ENCODE measurements around the gene PIAS4.

PIAS4 gene

GRCh38 chr19:4055209-4055552, 47.6 kb downstream of the PIAS4 start:
- no peak overlapping the region for H3K4me3 Mint-ChIP-seq
- H3K36me3 Mint-ChIP-seq, result peaks cover 45 to 54% of the 10 kb centered on the region in 2 donors
- ATAC-seq (replicated peaks) (no peak), DNase-seq (no peak)
- no peak overlapping the region for H3K27ac Mint-ChIP-seq
- peaks cover 0 to 7% of the 10 kb centered on the region in 2 donors for H3K9me3 Mint-ChIP-seq
- no peaks in the 10 kb centered on the region for H3K27me3 Mint-ChIP-seq
- H3K4me1 Mint-ChIP-seq, result peaks cover 25 to 57% of the 10 kb centered on the region in 2 donors

DNA sequence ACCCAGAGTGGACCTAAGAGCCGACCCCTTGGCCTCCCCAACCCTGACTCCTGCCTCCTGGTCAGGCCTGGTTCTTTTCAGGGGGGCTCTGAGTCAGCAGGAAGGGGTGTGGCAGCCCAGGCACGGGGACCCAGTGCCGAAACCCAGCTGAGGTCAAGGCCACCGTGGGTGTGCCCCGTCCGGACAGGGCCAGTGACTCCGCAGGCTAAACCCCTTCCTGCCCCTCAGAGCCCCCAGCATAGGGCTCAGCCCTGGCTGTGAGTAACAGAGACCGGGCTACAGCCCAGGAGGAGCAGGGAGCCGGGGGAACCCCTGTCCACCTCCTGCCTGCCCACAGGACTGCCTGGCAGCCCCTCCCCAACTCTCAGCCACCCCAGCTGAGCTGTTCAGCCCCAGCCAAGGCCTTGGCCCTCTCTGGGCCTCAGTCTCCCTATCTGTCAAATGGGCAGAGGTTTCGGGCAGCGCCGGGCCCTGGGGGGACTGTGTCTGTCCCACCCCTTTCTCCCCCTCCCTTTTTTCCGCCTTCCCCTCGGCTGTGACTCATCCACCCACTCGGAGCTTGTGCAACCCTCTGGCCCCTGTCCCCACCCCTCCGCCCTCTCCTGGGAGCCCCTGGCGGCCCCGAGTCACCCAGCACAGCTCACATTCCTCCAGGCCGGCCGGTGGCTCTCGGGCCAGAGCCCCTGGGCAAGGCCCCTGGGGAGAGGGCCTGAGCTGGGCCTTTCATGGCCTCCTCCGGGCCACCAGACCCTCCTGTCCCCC, 50.6 kb downstream of the PIAS4 start:
- Mint-ChIP-seq H3K4me3 (no peak overlapping the region), H3K27ac (peak overlapping the region; percentile 85), H3K27me3 (no peaks in the 10 kb centered on the region), H3K36me3 (peaks cover 27 to 34% of the 10 kb centered on the region in 2 donors), H3K4me1 (peaks cover 18 to 56% of the 10 kb centered on the region in 2 donors), H3K9me3 (peaks cover 0 to 5% of the 10 kb centered on the region in 2 donors)
- DNase-seq, result no peak
- peak; percentile 32 to 46 for ATAC-seq (replicated peaks)

- no peak for ATAC-seq (replicated peaks)
- peaks cover 15 to 56% of the 10 kb centered on the region in 2 donors for H3K4me1 Mint-ChIP-seq
- peak overlapping the region in 1 of 2 donors; percentile 37 for H3K4me3 Mint-ChIP-seq
- no peak for DNase-seq
- H3K9me3 Mint-ChIP-seq, result no peaks in the 10 kb centered on the region
- H3K36me3 Mint-ChIP-seq, result peaks cover 22 to 29% of the 10 kb centered on the region in 2 donors
- H3K27ac Mint-ChIP-seq, result peak overlapping the region; percentile 81
- H3K27me3 Mint-ChIP-seq, result no peaks in the 10 kb centered on the region
Measured at GRCh38 chr19:4058693-4059452, 51.3 kb downstream of the PIAS4 start.

GRCh38 chr19:4059453-4059871, 51.9 kb downstream of the PIAS4 start:
- DNase-seq, result no peak
- peak in 1 of 2 donors; percentile 12 for ATAC-seq (replicated peaks)
- Mint-ChIP-seq H3K4me1 (peaks cover 16 to 60% of the 10 kb centered on the region in 2 donors), H3K4me3 (no peak overlapping the region), H3K36me3 (peaks cover 22 to 30% of the 10 kb centered on the region in 2 donors), H3K27me3 (no peaks in the 10 kb centered on the region), H3K9me3 (no peaks in the 10 kb centered on the region), H3K27ac (peak overlapping the region; percentile 81)

DNA sequence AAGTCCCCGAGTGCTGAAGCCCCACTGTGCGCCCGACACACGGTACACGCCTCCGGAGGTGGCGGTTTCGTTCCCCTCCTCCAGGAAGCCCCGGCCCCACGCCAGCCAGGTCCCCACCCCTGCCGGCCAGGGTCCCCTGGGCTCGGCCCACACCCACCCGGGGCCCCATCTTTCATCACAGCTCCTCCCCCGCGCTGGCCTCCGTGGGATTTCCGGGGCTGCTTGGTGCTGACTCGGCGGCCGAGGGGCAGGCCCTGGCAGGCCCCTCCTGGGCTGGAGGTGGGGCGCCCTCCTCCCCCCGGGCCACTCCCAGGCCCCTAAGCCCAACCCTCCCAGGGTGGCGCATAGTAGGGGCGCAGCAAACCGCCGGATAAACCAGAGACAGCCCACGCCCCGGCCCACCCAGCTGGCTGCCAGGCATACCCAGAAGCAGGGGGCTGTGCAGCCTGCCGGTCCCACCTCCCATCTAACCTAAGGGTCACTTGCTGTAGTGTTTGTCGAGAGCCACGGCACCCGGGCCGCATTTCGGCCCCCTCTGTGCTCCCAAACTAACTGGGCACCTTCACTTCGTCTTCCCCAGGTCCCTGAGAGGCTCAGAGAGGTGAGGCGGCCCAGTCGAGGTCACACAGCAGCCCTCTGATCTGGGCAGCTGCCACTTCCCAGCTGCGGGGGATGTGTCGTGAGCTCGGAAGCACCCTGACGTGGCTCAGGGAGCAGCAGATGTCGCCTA, 52.5 kb downstream of the PIAS4 start:
- Mint-ChIP-seq H3K4me1 (peaks cover 16 to 60% of the 10 kb centered on the region in 2 donors), H3K27ac (peak overlapping the region; percentile 90), H3K4me3 (peak overlapping the region; percentile 19 to 58), H3K27me3 (no peaks in the 10 kb centered on the region), H3K36me3 (peaks cover 22 to 30% of the 10 kb centered on the region in 2 donors), H3K9me3 (no peaks in the 10 kb centered on the region)
- no peak for DNase-seq
- ATAC-seq (replicated peaks), result peak in 1 of 2 donors; percentile 31

DNA sequence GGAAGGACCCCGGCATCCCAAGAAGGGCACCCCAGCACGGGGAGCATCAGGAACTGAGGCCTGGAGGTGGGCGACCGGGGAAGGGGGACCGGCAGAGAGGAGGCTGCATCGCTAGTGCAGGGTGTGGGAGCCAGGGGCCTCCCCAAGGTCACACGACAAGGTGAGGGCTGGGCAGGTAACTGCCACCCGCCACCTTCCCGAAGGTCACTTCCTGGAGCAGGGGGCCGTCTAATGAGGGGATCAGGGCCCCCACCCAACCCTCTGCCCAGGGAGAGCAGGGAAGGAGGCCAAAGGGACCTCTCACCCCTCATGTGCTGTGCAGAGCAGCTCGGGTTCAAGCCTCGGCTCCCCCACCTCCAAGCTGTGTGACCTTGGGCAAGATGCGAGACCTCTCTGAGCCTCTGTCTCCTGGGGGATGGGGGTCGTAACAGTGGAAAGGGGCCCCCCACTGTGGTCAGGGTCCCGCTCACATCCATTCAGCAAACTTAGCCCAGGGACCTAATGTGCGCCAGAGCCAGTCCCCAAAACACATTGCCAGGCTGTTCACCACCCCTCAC, 53.2 kb downstream of the PIAS4 start:
- no peaks in the 10 kb centered on the region for H3K9me3 Mint-ChIP-seq
- H3K4me1 Mint-ChIP-seq, result peaks cover 13 to 60% of the 10 kb centered on the region in 2 donors
- ATAC-seq (replicated peaks) (no peak), DNase-seq (no peak)
- H3K4me3 Mint-ChIP-seq, result peak overlapping the region; percentile 19 to 58
- no peaks in the 10 kb centered on the region for H3K27me3 Mint-ChIP-seq
- peaks cover 17 to 26% of the 10 kb centered on the region in 2 donors for H3K36me3 Mint-ChIP-seq
- H3K27ac Mint-ChIP-seq, result peak overlapping the region; percentile 90

DNA sequence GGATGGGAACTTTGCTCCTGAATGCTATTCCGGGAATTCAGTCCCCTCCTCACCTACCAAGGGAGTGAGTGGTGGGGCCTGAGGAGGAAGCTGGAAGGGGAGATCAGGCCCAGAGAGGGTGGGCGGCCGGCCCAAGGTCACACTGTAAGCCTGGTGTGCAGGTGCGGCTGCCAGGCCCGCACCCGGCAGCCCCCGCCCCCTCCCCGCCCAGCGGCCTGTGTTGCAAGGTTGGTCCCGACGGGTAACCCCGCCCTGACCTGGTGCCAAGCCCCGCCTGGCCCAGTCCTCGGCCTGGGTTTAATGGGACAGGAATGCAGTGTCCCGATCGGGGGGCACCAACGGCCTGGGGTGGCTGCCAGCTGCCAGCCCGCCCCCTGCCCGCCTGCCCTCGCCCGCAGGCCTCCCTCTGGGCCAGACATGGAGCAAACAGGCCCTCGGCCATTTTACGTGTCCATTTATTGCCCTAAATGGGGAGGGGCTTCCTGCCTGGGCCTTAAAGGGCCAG, 53.7 kb downstream of the PIAS4 start:
- H3K27ac Mint-ChIP-seq, result no peak overlapping the region
- peaks cover 13 to 21% of the 10 kb centered on the region in 2 donors for H3K36me3 Mint-ChIP-seq
- H3K27me3 Mint-ChIP-seq, result no peaks in the 10 kb centered on the region
- DNase-seq, result no peak
- H3K9me3 Mint-ChIP-seq, result no peaks in the 10 kb centered on the region
- ATAC-seq (replicated peaks), result no peak
- peaks cover 13 to 55% of the 10 kb centered on the region in 2 donors for H3K4me1 Mint-ChIP-seq
- no peak overlapping the region for H3K4me3 Mint-ChIP-seq

GRCh38 chr19:4061683-4062418, 54.3 kb downstream of the PIAS4 start:
- Mint-ChIP-seq H3K9me3 (no peaks in the 10 kb centered on the region), H3K36me3 (peaks cover 9 to 15% of the 10 kb centered on the region in 2 donors), H3K27ac (no peak overlapping the region), H3K4me1 (peaks cover 13 to 51% of the 10 kb centered on the region in 2 donors), H3K27me3 (no peaks in the 10 kb centered on the region), H3K4me3 (peak overlapping the region in 1 of 2 donors; percentile 32)
- DNase-seq (no peak), ATAC-seq (replicated peaks) (no peak)

- Mint-ChIP-seq H3K36me3 (peaks cover 5 to 9% of the 10 kb centered on the region in 2 donors), H3K4me1 (peaks cover 13 to 48% of the 10 kb centered on the region in 2 donors), H3K27ac (peak overlapping the region; percentile 89), H3K27me3 (no peaks in the 10 kb centered on the region), H3K9me3 (no peaks in the 10 kb centered on the region), H3K4me3 (peak overlapping the region; percentile 35 to 41)
- no peak for ATAC-seq (replicated peaks)
- no peak for DNase-seq
Measured at GRCh38 chr19:4062419-4063368, 55.2 kb downstream of the PIAS4 start.

GRCh38 chr19:4063369-4064148, 56.0 kb downstream of the PIAS4 start:
- H3K36me3 Mint-ChIP-seq, result peaks cover 3 to 7% of the 10 kb centered on the region in 2 donors
- DNase-seq, result no peak

GRCh38 chr19:4064149-4064495, 56.6 kb downstream of the PIAS4 start:
- peak overlapping the region; percentile 89 for H3K27ac Mint-ChIP-seq
- H3K9me3 Mint-ChIP-seq, result no peaks in the 10 kb centered on the region
- ATAC-seq (replicated peaks) (no peak), DNase-seq (no peak)
- H3K27me3 Mint-ChIP-seq, result no peaks in the 10 kb centered on the region
- peak overlapping the region; percentile 81 to 82 for H3K4me3 Mint-ChIP-seq
- H3K4me1 Mint-ChIP-seq, result peaks cover 19 to 47% of the 10 kb centered on the region in 2 donors
- peaks cover 3 to 7% of the 10 kb centered on the region in 2 donors for H3K36me3 Mint-ChIP-seq

More at GRCh38 chr19:4063369-4064148, 56.0 kb downstream of the PIAS4 start:
- H3K27me3 Mint-ChIP-seq, result no peaks in the 10 kb centered on the region
- no peaks in the 10 kb centered on the region for H3K9me3 Mint-ChIP-seq
- H3K27ac Mint-ChIP-seq, result peak overlapping the region; percentile 89
- H3K4me3 Mint-ChIP-seq, result peak overlapping the region; percentile 81 to 82
- peaks cover 17 to 47% of the 10 kb centered on the region in 2 donors for H3K4me1 Mint-ChIP-seq
- no peak for ATAC-seq (replicated peaks)

Measured in stimulated activated naive B cell treated with anti-CD40 and anti-IgM and Interleukin-4, amounts not matched to agents 10 μg/mL and 1 μg/mL and 100 μg/mL, for 72 hours (primary cell).